WTC11 (cell line): ENCODE data around the gene CCDC24. TPM values are rescaled to one million over a fixed set of nuclear protein-coding genes. Genes with fewer than 3 reads are reported as not detected.

Source experiments
- AR ChIP-seq: fragments of 250-450 bp; sonication (Bioruptor Pico); IDR thresholded peaks from 2 replicates; pipeline ENCODE4 v1.9.0; 2021; ENCODE audit warnings: mild to moderate bottlenecking
- CBFB ChIP-seq: sonication (generic); formaldehyde crosslinking; IDR thresholded peaks from 2 replicates; pipeline ENCODE4 v1.8.1; 2022; ENCODE audit warnings: mild to moderate bottlenecking, low read depth, missing genetic modification reagents
- E2F1 ChIP-seq: sonication (generic); formaldehyde crosslinking; IDR thresholded peaks from 2 replicates; pipeline ENCODE4 v1.8.0; 2022; ENCODE audit warnings: mild to moderate bottlenecking, missing genetic modification reagents
- JAZF1 ChIP-seq: fragments of 250-450 bp; sonication (Bioruptor Pico); IDR thresholded peaks from 2 replicates; pipeline ENCODE4 v1.9.0; 2021; ENCODE audit warnings: moderate library complexity, mild to moderate bottlenecking, inconsistent platforms
- MAX ChIP-seq: sonication (generic); formaldehyde crosslinking; IDR thresholded peaks from 2 replicates; pipeline ENCODE4 v1.8.0; 2022; ENCODE audit warnings: mild to moderate bottlenecking, missing genetic modification reagents
- NR2C2 ChIP-seq: sonication (generic); formaldehyde crosslinking; IDR thresholded peaks from 2 replicates; pipeline ENCODE4 v1.8.0; 2022; ENCODE audit warnings: mild to moderate bottlenecking, missing genetic modification reagents
- PREB ChIP-seq: sonication (generic); formaldehyde crosslinking; IDR thresholded peaks from 2 replicates; pipeline ENCODE4 v1.8.1; 2022; ENCODE audit warnings: mild to moderate bottlenecking, missing genetic modification reagents, moderate library complexity, borderline replicate concordance
- RORB ChIP-seq: fragments of 250-450 bp; sonication (Bioruptor Pico); IDR thresholded peaks from 2 replicates; pipeline ENCODE4 v1.9.0; 2021; ENCODE audit warnings: mild to moderate bottlenecking
- SMAD3 ChIP-seq: sonication (generic); formaldehyde crosslinking; IDR thresholded peaks from 2 replicates; pipeline ENCODE4 v1.8.0; 2022; ENCODE audit warnings: missing genetic modification reagents, mild to moderate bottlenecking, borderline replicate concordance
- SP1 ChIP-seq: sonication (generic); formaldehyde crosslinking; conservative IDR thresholded peaks from 2 replicates; pipeline ENCODE4 v1.8.1; 2022; ENCODE audit warnings: missing genetic modification reagents
- USF2 ChIP-seq: sonication (generic); formaldehyde crosslinking; IDR thresholded peaks from 2 replicates; pipeline ENCODE4 v1.8.1; 2023; ENCODE audit warnings: mild to moderate bottlenecking, missing genetic modification reagents, moderate library complexity
- ZBTB43 ChIP-seq: sonication (generic); formaldehyde crosslinking; IDR thresholded peaks from 2 replicates; pipeline ENCODE4 v1.8.1; 2023; ENCODE audit warnings: mild to moderate bottlenecking, missing genetic modification reagents
- ZNF121 ChIP-seq: sonication (generic); formaldehyde crosslinking; IDR thresholded peaks from 2 replicates; pipeline ENCODE4 v1.8.0; 2023; ENCODE audit warnings: missing genetic modification reagents
- ZNF232 ChIP-seq: sonication (generic); formaldehyde crosslinking; IDR thresholded peaks from 2 replicates; pipeline ENCODE4 v1.8.0; 2022; ENCODE audit warnings: mild to moderate bottlenecking, missing genetic modification reagents
- ZNF416 ChIP-seq: fragments of 250-450 bp; sonication (Bioruptor Pico); IDR thresholded peaks from 2 replicates; pipeline ENCODE4 v1.9.0; 2021; ENCODE audit warnings: mild to moderate bottlenecking, inconsistent platforms
- total RNA-seq: library from RNA; stranded (reverse); gene quantifications from 3 replicates; pipeline ENCODE4 v1.2.3, GENCODE V29; 2021
- TF ChIP-seq, protein P1 (sequence below): sonication (generic); formaldehyde crosslinking; IDR thresholded peaks from 2 replicates; pipeline ENCODE4 v1.8.0; 2023; ENCODE audit warnings: missing genetic modification reagents, mild to moderate bottlenecking, borderline replicate concordance
- TF ChIP-seq, protein P2 (sequence below): sonication (generic); formaldehyde crosslinking; IDR thresholded peaks from 2 replicates; pipeline ENCODE4 v1.8.0; 2022; ENCODE audit warnings: mild to moderate bottlenecking, missing genetic modification reagents
- TF ChIP-seq, protein P3 (sequence below): sonication (generic); formaldehyde crosslinking; conservative IDR thresholded peaks from 2 replicates; pipeline ENCODE4 v1.8.1; 2023; ENCODE audit warnings: mild to moderate bottlenecking, low read depth, missing genetic modification reagents, moderate library complexity

Gene CCDC24
- total RNA-seq, 1 experiment from 2014 or later = 12.1 TPM

GRCh38 chr1:43979528-43980254, 11.7 kb upstream of the CCDC24 start (continued):
- TF ChIP-seq, protein P1, sequence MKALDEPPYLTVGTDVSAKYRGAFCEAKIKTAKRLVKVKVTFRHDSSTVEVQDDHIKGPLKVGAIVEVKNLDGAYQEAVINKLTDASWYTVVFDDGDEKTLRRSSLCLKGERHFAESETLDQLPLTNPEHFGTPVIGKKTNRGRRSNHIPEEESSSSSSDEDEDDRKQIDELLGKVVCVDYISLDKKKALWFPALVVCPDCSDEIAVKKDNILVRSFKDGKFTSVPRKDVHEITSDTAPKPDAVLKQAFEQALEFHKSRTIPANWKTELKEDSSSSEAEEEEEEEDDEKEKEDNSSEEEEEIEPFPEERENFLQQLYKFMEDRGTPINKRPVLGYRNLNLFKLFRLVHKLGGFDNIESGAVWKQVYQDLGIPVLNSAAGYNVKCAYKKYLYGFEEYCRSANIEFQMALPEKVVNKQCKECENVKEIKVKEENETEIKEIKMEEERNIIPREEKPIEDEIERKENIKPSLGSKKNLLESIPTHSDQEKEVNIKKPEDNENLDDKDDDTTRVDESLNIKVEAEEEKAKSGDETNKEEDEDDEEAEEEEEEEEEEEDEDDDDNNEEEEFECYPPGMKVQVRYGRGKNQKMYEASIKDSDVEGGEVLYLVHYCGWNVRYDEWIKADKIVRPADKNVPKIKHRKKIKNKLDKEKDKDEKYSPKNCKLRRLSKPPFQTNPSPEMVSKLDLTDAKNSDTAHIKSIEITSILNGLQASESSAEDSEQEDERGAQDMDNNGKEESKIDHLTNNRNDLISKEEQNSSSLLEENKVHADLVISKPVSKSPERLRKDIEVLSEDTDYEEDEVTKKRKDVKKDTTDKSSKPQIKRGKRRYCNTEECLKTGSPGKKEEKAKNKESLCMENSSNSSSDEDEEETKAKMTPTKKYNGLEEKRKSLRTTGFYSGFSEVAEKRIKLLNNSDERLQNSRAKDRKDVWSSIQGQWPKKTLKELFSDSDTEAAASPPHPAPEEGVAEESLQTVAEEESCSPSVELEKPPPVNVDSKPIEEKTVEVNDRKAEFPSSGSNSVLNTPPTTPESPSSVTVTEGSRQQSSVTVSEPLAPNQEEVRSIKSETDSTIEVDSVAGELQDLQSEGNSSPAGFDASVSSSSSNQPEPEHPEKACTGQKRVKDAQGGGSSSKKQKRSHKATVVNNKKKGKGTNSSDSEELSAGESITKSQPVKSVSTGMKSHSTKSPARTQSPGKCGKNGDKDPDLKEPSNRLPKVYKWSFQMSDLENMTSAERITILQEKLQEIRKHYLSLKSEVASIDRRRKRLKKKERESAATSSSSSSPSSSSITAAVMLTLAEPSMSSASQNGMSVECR (CRISPR knock-in tag) = 0 out of 2 replicates have a peak, but pooled peaks have one; percentile 23
- TF ChIP-seq CBFB (CRISPR knock-in tag) = no peak
- TF ChIP-seq JAZF1 (CRISPR knock-in tag) = no peak
- TF ChIP-seq PREB (CRISPR knock-in tag) = no peak
- TF ChIP-seq ZNF121 (CRISPR knock-in tag) = no peak
- no peak for TF ChIP-seq ZNF232
- TF ChIP-seq ZNF416 (CRISPR knock-in tag) = no peak
- TF ChIP-seq AR (CRISPR knock-in tag) = no peak
- TF ChIP-seq RORB (CRISPR knock-in tag) = no peak
- TF ChIP-seq SMAD3 (CRISPR knock-in tag) = peak; percentile 59; the same call in 1 of the 2 replicates
- TF ChIP-seq, protein P2, sequence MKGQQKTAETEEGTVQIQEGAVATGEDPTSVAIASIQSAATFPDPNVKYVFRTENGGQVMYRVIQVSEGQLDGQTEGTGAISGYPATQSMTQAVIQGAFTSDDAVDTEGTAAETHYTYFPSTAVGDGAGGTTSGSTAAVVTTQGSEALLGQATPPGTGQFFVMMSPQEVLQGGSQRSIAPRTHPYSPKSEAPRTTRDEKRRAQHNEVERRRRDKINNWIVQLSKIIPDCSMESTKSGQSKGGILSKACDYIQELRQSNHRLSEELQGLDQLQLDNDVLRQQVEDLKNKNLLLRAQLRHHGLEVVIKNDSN (CRISPR knock-in tag) = peak; percentile 80
- TF ChIP-seq SP1 = no peak
- TF ChIP-seq USF2 (CRISPR knock-in tag) = peak; percentile 79
- peak; percentile 46 for TF ChIP-seq NR2C2 (CRISPR knock-in tag)
- TF ChIP-seq ZBTB43 (CRISPR knock-in tag) = no peak
- no peak for TF ChIP-seq E2F1 (CRISPR knock-in tag)
- peak; percentile 82 for TF ChIP-seq MAX (CRISPR knock-in tag)
- TF ChIP-seq, protein P3, sequence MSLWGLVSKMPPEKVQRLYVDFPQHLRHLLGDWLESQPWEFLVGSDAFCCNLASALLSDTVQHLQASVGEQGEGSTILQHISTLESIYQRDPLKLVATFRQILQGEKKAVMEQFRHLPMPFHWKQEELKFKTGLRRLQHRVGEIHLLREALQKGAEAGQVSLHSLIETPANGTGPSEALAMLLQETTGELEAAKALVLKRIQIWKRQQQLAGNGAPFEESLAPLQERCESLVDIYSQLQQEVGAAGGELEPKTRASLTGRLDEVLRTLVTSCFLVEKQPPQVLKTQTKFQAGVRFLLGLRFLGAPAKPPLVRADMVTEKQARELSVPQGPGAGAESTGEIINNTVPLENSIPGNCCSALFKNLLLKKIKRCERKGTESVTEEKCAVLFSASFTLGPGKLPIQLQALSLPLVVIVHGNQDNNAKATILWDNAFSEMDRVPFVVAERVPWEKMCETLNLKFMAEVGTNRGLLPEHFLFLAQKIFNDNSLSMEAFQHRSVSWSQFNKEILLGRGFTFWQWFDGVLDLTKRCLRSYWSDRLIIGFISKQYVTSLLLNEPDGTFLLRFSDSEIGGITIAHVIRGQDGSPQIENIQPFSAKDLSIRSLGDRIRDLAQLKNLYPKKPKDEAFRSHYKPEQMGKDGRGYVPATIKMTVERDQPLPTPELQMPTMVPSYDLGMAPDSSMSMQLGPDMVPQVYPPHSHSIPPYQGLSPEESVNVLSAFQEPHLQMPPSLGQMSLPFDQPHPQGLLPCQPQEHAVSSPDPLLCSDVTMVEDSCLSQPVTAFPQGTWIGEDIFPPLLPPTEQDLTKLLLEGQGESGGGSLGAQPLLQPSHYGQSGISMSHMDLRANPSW (CRISPR knock-in tag) = no peak
